Left ventricle myocardium inferior (tissue), 1 donor: ENCODE data around the gene TMC1. TPM values are rescaled to one million over a fixed set of nuclear protein-coding genes. Genes with fewer than 3 reads are reported as not detected.

Experiments
- DNase-seq: peaks from one replicate; pipeline ENCODE4 v3.0.0-alpha.2; 2020
- H3K27ac ChIP-seq: fragments of 200-600 bp; replicated peaks from 2 replicates; pipeline ENCODE4 v1.8.0; 2021
- H3K27me3 ChIP-seq: fragments of 200-600 bp; 2 replicates; pipeline ENCODE4 v1.8.0; 2021; ENCODE audit warnings: low read depth
- H3K36me3 ChIP-seq: fragments of 200-600 bp; 2 replicates; pipeline ENCODE4 v1.8.0; 2021
- H3K4me1 ChIP-seq: fragments of 200-600 bp; 2 replicates; pipeline ENCODE4 v1.8.0; 2021
- H3K4me3 ChIP-seq: fragments of 200-600 bp; 2 replicates; pipeline ENCODE4 v1.8.0; 2021; ENCODE audit warnings: mild to moderate bottlenecking, moderate library complexity
- H3K9me3 ChIP-seq: fragments of 200-600 bp; replicated peaks from 2 replicates; pipeline ENCODE4 v1.8.0; 2021
- CTCF ChIP-seq: fragments of 200-600 bp; IDR thresholded peaks from 2 replicates; pipeline ENCODE4 v1.8.0; 2021; ENCODE audit warnings: antibody characterized with exemption, mild to moderate bottlenecking, borderline replicate concordance
- intact Hi-C: fragments of 100-400 bp; cut with micrococcal nuclease; formaldehyde crosslinking; loops from one replicate; pipeline ENCODE4 v1.11.0; 2022
- total RNA-seq: library from RNA; stranded (reverse); fragmentation: NEBNext Ultra II Directional; extraction: Animal tissue kit (Norgen Biotek cat#: 25700); gene quantifications from one replicate; pipeline ENCODE4 v1.2.1, GENCODE V29; 2021
- donor health status: DM: no; HTN: yes; CAD: no; lungs with severe emphysema.

The TMC1 gene
- total RNA-seq, 1 donor from 2014 or later = 0.25 TPM

DNA sequence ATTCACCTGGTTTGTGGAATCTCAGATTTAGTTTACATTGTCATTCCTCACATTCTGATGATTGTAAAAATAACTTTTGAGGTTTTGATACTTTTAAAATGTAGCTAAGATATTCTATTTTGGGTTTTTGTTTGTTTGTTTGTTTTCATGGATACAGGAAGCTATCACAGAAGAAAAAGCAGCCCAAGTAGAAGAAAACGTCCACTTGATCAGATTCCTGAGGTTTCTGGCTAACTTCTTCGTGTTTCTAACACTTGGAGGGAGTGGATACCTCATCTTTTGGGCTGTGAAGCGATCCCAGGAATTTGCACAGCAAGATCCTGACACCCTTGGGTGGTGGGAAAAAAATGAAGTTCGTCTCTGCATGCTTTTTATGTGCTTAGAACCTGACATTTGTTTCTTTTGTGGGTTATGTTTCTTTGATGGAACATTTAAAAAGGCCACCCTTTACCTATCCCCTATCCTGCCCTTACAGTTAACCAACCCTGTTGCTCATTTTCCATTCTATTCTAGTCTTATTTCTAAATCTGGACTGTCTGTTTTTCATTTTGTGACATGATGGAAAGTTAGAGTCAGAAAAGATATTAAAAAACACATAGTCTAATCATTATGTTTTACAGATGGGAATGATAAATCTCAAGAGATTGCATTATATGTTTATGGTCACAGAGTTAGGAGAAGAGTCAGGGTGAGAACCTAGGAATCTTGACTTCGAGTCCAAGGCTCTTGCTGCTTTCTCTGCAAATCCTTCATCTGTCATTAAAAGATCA, 267.7 kb downstream of the TMC1 start:
- DNase-seq = no peak
- no peaks in the 10 kb centered on the region for H3K4me1 ChIP-seq
- H3K27ac ChIP-seq = no peak overlapping the region
- no peak for TF ChIP-seq CTCF
- intact Hi-C loops = no loop called here
- H3K36me3 ChIP-seq = no peaks in the 10 kb centered on the region
- H3K9me3 ChIP-seq = peaks cover 3% of the 10 kb centered on the region
- no peaks in the 10 kb centered on the region for H3K27me3 ChIP-seq
- no peak overlapping the region for H3K4me3 ChIP-seq

GRCh38 chr9:72789885-72790284, 268.5 kb downstream of the TMC1 start:
- no peak for TF ChIP-seq CTCF
- no peak overlapping the region for H3K27ac ChIP-seq
- intact Hi-C loops = no loop called here
- DNase-seq = no peak
- H3K9me3 ChIP-seq = peaks cover 5% of the 10 kb centered on the region
- H3K4me1 ChIP-seq = no peaks in the 10 kb centered on the region
- no peaks in the 10 kb centered on the region for H3K27me3 ChIP-seq
- no peaks in the 10 kb centered on the region for H3K36me3 ChIP-seq
- no peak overlapping the region for H3K4me3 ChIP-seq

DNA sequence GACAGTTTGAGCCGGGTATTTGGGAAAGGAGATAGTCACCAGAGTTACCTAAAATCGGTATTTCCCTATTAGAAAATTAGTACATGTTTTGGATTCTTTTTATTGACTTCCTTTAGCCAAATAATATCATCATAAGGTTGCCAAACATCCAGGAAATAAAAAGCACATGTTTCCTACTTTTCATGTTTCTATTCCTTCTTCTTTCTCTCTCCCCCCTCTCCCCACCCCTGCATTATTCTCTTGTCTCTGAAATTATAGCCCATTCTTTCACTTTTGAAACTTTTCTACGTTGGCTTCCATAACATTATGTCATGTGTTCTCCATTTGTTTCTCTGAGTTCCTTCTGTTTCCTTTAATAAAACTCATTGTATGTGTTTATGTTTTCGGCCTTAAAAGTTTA, 269.6 kb downstream of the TMC1 start:
- intact Hi-C loops = no loop called here
- no peaks in the 10 kb centered on the region for H3K4me1 ChIP-seq

DNA sequence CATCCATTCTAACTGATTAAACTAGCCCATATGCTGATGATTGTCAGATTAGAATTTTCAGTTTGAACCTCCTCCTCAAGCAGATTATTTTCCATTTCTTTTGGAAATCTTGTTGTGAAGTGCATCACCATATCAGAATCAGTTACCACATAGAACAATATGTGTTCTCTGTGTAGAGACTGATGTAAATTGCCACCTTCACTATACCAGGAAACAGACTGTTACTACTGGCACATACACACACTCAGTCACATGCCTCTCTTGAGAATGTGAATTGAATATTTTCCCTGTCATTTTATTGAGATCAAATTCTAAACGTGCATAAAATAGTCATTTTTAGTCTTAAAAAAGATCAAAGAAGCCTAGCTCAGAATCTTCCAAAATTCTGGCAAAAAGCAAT, 270.0 kb downstream of the TMC1 start:
- Histone ChIP-seq H3K36me3 (no peaks in the 10 kb centered on the region), H3K27ac (no peak overlapping the region), H3K4me3 (no peak overlapping the region), H3K4me1 (no peaks in the 10 kb centered on the region), H3K9me3 (peaks cover 20% of the 10 kb centered on the region), H3K27me3 (no peaks in the 10 kb centered on the region)
- no peak for DNase-seq
- no peak for TF ChIP-seq CTCF
- intact Hi-C loops = no loop called here

More for the DNA sequence above, 269.6 kb downstream of the TMC1 start:
- Histone ChIP-seq H3K4me3 (no peak overlapping the region), H3K9me3 (peaks cover 16% of the 10 kb centered on the region), H3K27ac (no peak overlapping the region), H3K36me3 (no peaks in the 10 kb centered on the region), H3K27me3 (no peaks in the 10 kb centered on the region)
- no peak for DNase-seq
- no peak for TF ChIP-seq CTCF

DNA sequence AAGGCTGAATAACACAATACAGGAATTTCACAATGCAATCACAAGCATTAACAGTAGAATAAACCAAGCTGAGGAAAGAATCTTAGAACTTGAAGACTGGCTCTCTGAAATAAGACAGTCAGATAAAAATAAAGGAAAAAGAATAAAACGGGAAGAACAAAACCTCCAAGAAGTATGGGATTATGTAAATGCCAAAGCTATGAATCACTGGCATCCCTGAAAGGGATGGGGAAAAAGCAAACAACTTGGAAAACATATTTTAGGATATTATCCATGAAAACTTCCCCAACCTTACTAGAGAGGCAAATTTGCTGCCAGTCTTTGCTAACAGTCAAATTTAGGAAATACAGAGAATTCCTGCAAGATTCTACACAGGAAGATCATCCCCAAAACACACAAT, 273.5 kb downstream of the TMC1 start:
- DNase-seq = no peak
- Histone ChIP-seq H3K27ac (no peak overlapping the region), H3K36me3 (no peaks in the 10 kb centered on the region), H3K27me3 (no peaks in the 10 kb centered on the region), H3K4me1 (no peaks in the 10 kb centered on the region), H3K4me3 (no peak overlapping the region), H3K9me3 (peaks cover 42% of the 10 kb centered on the region)
- no peak for TF ChIP-seq CTCF
- intact Hi-C loops = no loop called here
